ENCODE data around the gene PPFIBP1. TPM values are rescaled to one million over a fixed set of nuclear protein-coding genes. Genes with fewer than 3 reads are reported as not detected.

Gene PPFIBP1
- total and polyA plus RNA-seq, 2 experiments from 2014 or later = 23.9 to 38.6 TPM

DNA sequence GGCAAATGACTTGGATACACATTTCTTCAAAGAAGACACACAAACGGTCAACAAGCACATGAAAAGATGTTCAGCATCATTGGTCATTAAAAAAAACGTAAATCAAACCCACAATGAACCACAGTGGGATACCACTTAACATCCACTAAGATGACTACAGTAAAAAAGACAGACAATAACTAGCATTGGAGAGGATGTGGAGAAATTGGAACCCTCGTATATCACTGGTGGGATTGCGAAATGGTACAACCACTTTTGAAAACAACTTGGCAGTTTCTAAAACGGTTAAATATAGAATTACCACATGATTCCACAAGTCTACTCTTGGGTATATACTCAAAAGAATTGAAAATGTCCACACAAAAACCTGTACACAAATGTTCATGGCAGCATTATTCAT is 25.2 kb upstream of the PPFIBP1 start:
- H3K4me2 ChIP-seq = no peak overlapping the region
- 90% methylated on average over 5 of the region's 5 CpGs for WGBS (ENCODE audit: low lambda C conversion rate, missing lambda C conversion rate)
- no peaks in the 10 kb centered on the region for H3K9me3 ChIP-seq (ENCODE audit: low read depth)
- H4K20me1 ChIP-seq (ENCODE audit: insufficient read depth, poor library complexity, severe bottlenecking) = no peaks in the 10 kb centered on the region
- no peaks in the 10 kb centered on the region for H3K79me2 ChIP-seq
- no peak overlapping the region for H3K4me3 ChIP-seq
- H3K9me2 ChIP-seq (replicated peaks; ENCODE audit: insufficient read depth) = no peaks in the 10 kb centered on the region
- no peak overlapping the region for H2AFZ ChIP-seq
- no peaks in the 10 kb centered on the region for H3K36me3 ChIP-seq (replicated peaks; ENCODE audit: insufficient read depth, low read depth)
- no peaks in the 10 kb centered on the region for H3K27me3 ChIP-seq
- no peak for TF ChIP-seq CTCF (IDR thresholded peaks at IDR 0.05; ENCODE audit: poor library complexity)
- TF ChIP-seq EZH2 (IDR thresholded peaks at IDR 0.05; ENCODE audit: borderline replicate concordance) = no peak
- TF ChIP-seq EZH2phosphoT487 (IDR thresholded peaks at IDR 0.05; ENCODE audit: low read depth, severe bottlenecking, unreplicated experiment) = no peak
- no peak overlapping the region for H3K27ac ChIP-seq
- no peak for DNase-seq (ENCODE audit: low spot score)
- H3K4me1 ChIP-seq (ENCODE audit: insufficient read depth) = no peaks in the 10 kb centered on the region

DNA sequence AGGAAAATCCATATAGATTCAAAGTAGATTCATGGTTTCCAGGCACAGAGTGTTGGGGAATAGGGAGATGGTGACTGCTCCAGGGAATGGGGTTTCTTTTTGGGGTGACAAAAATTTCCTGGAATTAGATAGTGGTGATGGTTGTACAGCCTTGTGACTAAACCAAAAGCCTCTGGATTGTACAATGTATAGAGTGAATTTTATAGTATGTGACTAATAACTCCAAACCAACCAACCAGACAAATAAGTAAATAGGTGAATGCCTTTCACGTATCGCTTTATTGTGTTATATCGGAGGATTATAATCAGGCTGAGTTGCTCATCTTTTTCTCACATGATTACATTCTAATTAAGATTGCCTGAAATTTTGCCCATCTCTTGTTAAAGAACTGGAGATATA is 24.6 kb upstream of the PPFIBP1 start:
- 96% methylated on average over 3 of the region's 3 CpGs for WGBS (ENCODE audit: low lambda C conversion rate, missing lambda C conversion rate)
- Histone ChIP-seq H3K27me3 (no peaks in the 10 kb centered on the region), H4K20me1 (ENCODE audit: insufficient read depth, poor library complexity, severe bottlenecking) (no peaks in the 10 kb centered on the region), H3K9me2 (replicated peaks; ENCODE audit: insufficient read depth) (no peaks in the 10 kb centered on the region), H2AFZ (no peak overlapping the region), H3K4me3 (no peak overlapping the region), H3K36me3 (replicated peaks; ENCODE audit: insufficient read depth, low read depth) (no peaks in the 10 kb centered on the region), H3K9me3 (ENCODE audit: low read depth) (no peaks in the 10 kb centered on the region), H3K4me1 (ENCODE audit: insufficient read depth) (no peaks in the 10 kb centered on the region), H3K4me2 (no peak overlapping the region), H3K27ac (no peak overlapping the region), H3K79me2 (no peaks in the 10 kb centered on the region)
- TF ChIP-seq CTCF (IDR thresholded peaks at IDR 0.05; ENCODE audit: poor library complexity) = no peak
- no peak for TF ChIP-seq EZH2 (IDR thresholded peaks at IDR 0.05; ENCODE audit: borderline replicate concordance)
- no peak for TF ChIP-seq EZH2phosphoT487 (IDR thresholded peaks at IDR 0.05; ENCODE audit: low read depth, severe bottlenecking, unreplicated experiment)
- DNase-seq (ENCODE audit: low spot score) = no peak

DNA sequence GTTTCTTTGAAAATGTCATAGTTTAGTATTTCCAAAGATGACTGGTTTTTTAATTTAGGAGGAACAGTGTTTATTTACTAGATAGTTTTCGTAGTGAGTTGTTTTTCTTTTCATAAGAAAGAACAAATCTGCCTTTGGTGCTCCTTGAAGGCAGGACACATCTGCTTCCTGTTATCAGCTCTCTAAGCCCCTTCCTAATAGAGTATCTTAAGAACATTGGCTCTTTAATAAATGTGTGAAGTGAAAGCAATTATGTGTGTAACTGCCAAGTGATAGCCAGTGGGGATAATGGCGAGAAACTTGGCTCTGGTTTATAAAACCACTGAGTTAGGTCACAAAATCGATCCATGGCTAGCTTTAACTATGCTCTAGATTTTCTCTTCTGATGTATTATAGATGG is 23.5 kb upstream of the PPFIBP1 start:
- no peak for DNase-seq (ENCODE audit: low spot score)
- no peaks in the 10 kb centered on the region for H3K9me2 ChIP-seq (replicated peaks; ENCODE audit: insufficient read depth)
- H3K4me1 ChIP-seq (ENCODE audit: insufficient read depth) = no peaks in the 10 kb centered on the region
- H4K20me1 ChIP-seq (ENCODE audit: insufficient read depth, poor library complexity, severe bottlenecking) = no peaks in the 10 kb centered on the region
- no peak overlapping the region for H3K27ac ChIP-seq
- H3K79me2 ChIP-seq = no peaks in the 10 kb centered on the region
- H3K27me3 ChIP-seq = no peaks in the 10 kb centered on the region
- H3K4me3 ChIP-seq = no peak overlapping the region
- H3K36me3 ChIP-seq (replicated peaks; ENCODE audit: insufficient read depth, low read depth) = no peaks in the 10 kb centered on the region
- H2AFZ ChIP-seq = no peak overlapping the region
- TF ChIP-seq EZH2phosphoT487 (IDR thresholded peaks at IDR 0.05; ENCODE audit: low read depth, severe bottlenecking, unreplicated experiment) (no peak), CTCF (IDR thresholded peaks at IDR 0.05; ENCODE audit: poor library complexity) (no peak), EZH2 (IDR thresholded peaks at IDR 0.05; ENCODE audit: borderline replicate concordance) (no peak)
- H3K4me2 ChIP-seq = no peak overlapping the region
- 67% methylated on average over 3 of the region's 3 CpGs for WGBS (ENCODE audit: low lambda C conversion rate, missing lambda C conversion rate)
- H3K9me3 ChIP-seq (ENCODE audit: low read depth) = no peaks in the 10 kb centered on the region

GRCh38 chr12:27502021-27502435 is 22.0 kb upstream of the PPFIBP1 start:
- no peak for DNase-seq (ENCODE audit: low spot score)
- no peak overlapping the region for H2AFZ ChIP-seq
- no peak overlapping the region for H3K4me2 ChIP-seq
- no peaks in the 10 kb centered on the region for H3K36me3 ChIP-seq (replicated peaks; ENCODE audit: insufficient read depth, low read depth)
- H3K4me1 ChIP-seq (ENCODE audit: insufficient read depth) = no peaks in the 10 kb centered on the region
- 96% methylated on average over 6 of the region's 6 CpGs for WGBS (ENCODE audit: low lambda C conversion rate, missing lambda C conversion rate)
- H4K20me1 ChIP-seq (ENCODE audit: insufficient read depth, poor library complexity, severe bottlenecking) = no peaks in the 10 kb centered on the region
- H3K79me2 ChIP-seq = no peaks in the 10 kb centered on the region
- H3K27ac ChIP-seq = no peak overlapping the region
- no peak overlapping the region for H3K4me3 ChIP-seq
- H3K9me2 ChIP-seq (replicated peaks; ENCODE audit: insufficient read depth) = no peaks in the 10 kb centered on the region
- no peak for TF ChIP-seq CTCF (IDR thresholded peaks at IDR 0.05; ENCODE audit: poor library complexity)
- H3K27me3 ChIP-seq = no peaks in the 10 kb centered on the region
- H3K9me3 ChIP-seq (ENCODE audit: low read depth) = no peaks in the 10 kb centered on the region

All from hepatocyte (in vitro differentiated cells).